IMR-90 (cell line): ENCODE results near the gene SNTG2. TPM values are rescaled to one million over a fixed set of nuclear protein-coding genes. Genes with fewer than 3 reads are reported as not detected.

Source experiments
- ATAC-seq: fragments of 200-7000 bp; cut with Tn5 transposase; 2 replicates; pipeline ENCODE4 v1.9.1; 2020; ENCODE audit warnings: low read depth, mild to moderate bottlenecking, moderate library complexity
- BruUV-seq: library from RNA; stranded (reverse); fragments of 400-500 nt; replicated peaks from 2 replicates; lab custom pipeline; 2021; lab: Mats Ljungman, UMichigan
- CTCF ChIA-PET: fragments of 300-600 bp; formaldehyde crosslinking; extraction: SDS; loops from one replicate; lab custom pipeline; 2021; ENCODE audit warnings: antibody characterized with exemption; lab: Yijun Ruan, JAX
- POLR2A ChIA-PET: fragments of 300-600 bp; sonication (Branson Sonifier 250); formaldehyde crosslinking; loops from one replicate; lab custom pipeline; 2022; ENCODE audit warnings: antibody characterized with exemption; ENCODE audit not compliant: unreplicated experiment; lab: Charles Lee
- DNase-seq: peaks from one replicate; pipeline ENCODE4 v3.0.0; 2013
- H2AFZ ChIP-seq: replicated peaks from 2 replicates; pipeline ENCODE3; 2013; ENCODE audit warnings: low read length, mild to moderate bottlenecking; ENCODE audit not compliant: poor library complexity
- H2AK5ac ChIP-seq: 2 replicates; pipeline ENCODE4 v1.6.1; 2013; ENCODE audit warnings: low read depth, low read length, inconsistent platforms
- H2AK9ac ChIP-seq: replicated peaks from 2 replicates; pipeline ENCODE3; 2013; ENCODE audit warnings: mild to moderate bottlenecking, low read depth, low read length, moderate library complexity; ENCODE audit not compliant: poor library complexity
- H2BK120ac ChIP-seq: 2 replicates; pipeline ENCODE4 v1.6.1; 2013; ENCODE audit warnings: low read depth, low read length, inconsistent platforms
- H2BK15ac ChIP-seq: 3 replicates; pipeline ENCODE4 v1.6.1; 2013; ENCODE audit warnings: low read depth, low read length, inconsistent platforms
- H2BK20ac ChIP-seq: 2 replicates; pipeline ENCODE4 v1.6.1; 2013; ENCODE audit warnings: low read depth, mild to moderate bottlenecking, inconsistent platforms, low read length, moderate library complexity
- H2BK5ac ChIP-seq: 2 replicates; pipeline ENCODE4 v1.6.1; 2013; ENCODE audit warnings: mild to moderate bottlenecking, low read depth, low read length, inconsistent platforms; ENCODE audit not compliant: poor library complexity, severe bottlenecking
- H3K14ac ChIP-seq: replicated peaks from 2 replicates; pipeline ENCODE4 v1.6.1; 2013; ENCODE audit warnings: low read depth, low read length, inconsistent platforms
- H3K18ac ChIP-seq: 2 replicates; pipeline ENCODE4 v1.6.1; 2013; ENCODE audit warnings: low read depth, low read length, control low read depth
- H3K23ac ChIP-seq: 2 replicates; pipeline ENCODE4 v1.6.1; 2013; ENCODE audit warnings: low read depth, low read length, inconsistent platforms
- H3K27ac ChIP-seq: 2 replicates; pipeline ENCODE4 v1.5.1; 2013; ENCODE audit warnings: mild to moderate bottlenecking, control low read depth, low read length; ENCODE audit not compliant: insufficient read depth
- H3K27me3 ChIP-seq: 2 replicates; pipeline ENCODE4 v1.6.1; 2013; ENCODE audit warnings: low read length; ENCODE audit not compliant: control insufficient read depth, insufficient read depth
- H3K36me3 ChIP-seq: 2 replicates; pipeline ENCODE4 v1.6.1; 2013; ENCODE audit warnings: low read length, mixed read lengths; ENCODE audit not compliant: control insufficient read depth, insufficient read depth
- H3K4ac ChIP-seq: 2 replicates; pipeline ENCODE4 v1.6.1; 2013; ENCODE audit warnings: low read depth, low read length, inconsistent platforms
- H3K4me1 ChIP-seq: 2 replicates; pipeline ENCODE4 v1.6.1; 2013; ENCODE audit warnings: low read length, mixed read lengths; ENCODE audit not compliant: control insufficient read depth, insufficient read depth
- H3K4me2 ChIP-seq: 2 replicates; pipeline ENCODE4 v1.6.1; 2013; ENCODE audit warnings: low read depth, mild to moderate bottlenecking, control low read depth, low read length, moderate library complexity
- H3K4me3 ChIP-seq: 2 replicates; pipeline ENCODE4 v1.5.1; 2013; ENCODE audit warnings: low read depth, mild to moderate bottlenecking, control low read depth, low read length, moderate library complexity; ENCODE audit not compliant: insufficient read depth
- H3K56ac ChIP-seq: 2 replicates; pipeline ENCODE4 v1.6.1; 2013; ENCODE audit warnings: low read length, inconsistent platforms; ENCODE audit not compliant: insufficient read depth; ENCODE audit errors: extremely low read depth
- H3K79me1 ChIP-seq, 2 experiments: 2 replicates each; pipeline ENCODE4 v1.6.1; 2013; ENCODE audit warnings: low read length in 2 of 2, inconsistent platforms in 1 of 2, low read depth in 1 of 2
- H3K9ac ChIP-seq: 2 replicates; pipeline ENCODE4 v1.6.1; 2013; ENCODE audit warnings: low read depth, low read length, control low read depth
- H3K9me1 ChIP-seq: 2 replicates; pipeline ENCODE4 v1.6.1; 2013; ENCODE audit warnings: low read length, inconsistent platforms; ENCODE audit not compliant: insufficient read depth
- H3K9me3 ChIP-seq: 2 replicates; pipeline ENCODE4 v1.6.1; 2013; ENCODE audit warnings: low read length; ENCODE audit not compliant: control insufficient read depth, insufficient read depth
- H4K20me1 ChIP-seq: 2 replicates; pipeline ENCODE4 v1.6.1; 2013; ENCODE audit warnings: low read length, inconsistent platforms; ENCODE audit not compliant: insufficient read depth
- H4K5ac ChIP-seq: 2 replicates; pipeline ENCODE4 v1.6.1; 2013; ENCODE audit warnings: mild to moderate bottlenecking, low read depth, low read length, control low read depth
- H4K8ac ChIP-seq, 2 experiments: 2 replicates each; pipeline ENCODE4 v1.6.1; 2013; ENCODE audit warnings: low read depth in 2 of 2, low read length in 2 of 2, control low read depth in 1 of 2, inconsistent platforms in 1 of 2
- H4K91ac ChIP-seq: 2 replicates; pipeline ENCODE4 v1.6.1; 2013; ENCODE audit warnings: low read depth, low read length, inconsistent platforms; ENCODE audit not compliant: insufficient read depth
- BHLHE40 ChIP-seq: fragments of 150-350 bp; IDR thresholded peaks from 2 replicates; pipeline ENCODE4 v1.6.1; 2016; ENCODE audit warnings: mild to moderate bottlenecking, low read depth, low read length
- CEBPB ChIP-seq: IDR thresholded peaks from 2 replicates; pipeline ENCODE4 v1.6.1; 2012; ENCODE audit warnings: low read depth, low read length, improper control_type of control experiment
- CHD1 ChIP-seq: IDR thresholded peaks from 2 replicates; pipeline ENCODE4 v1.6.1; 2012; ENCODE audit warnings: low read depth, low read length, improper control_type of control experiment
- ELK1 ChIP-seq: fragments of 150-350 bp; IDR thresholded peaks from 2 replicates; pipeline ENCODE4 v1.6.1; 2016; ENCODE audit warnings: low read depth, mild to moderate bottlenecking, low read length, moderate library complexity, borderline replicate concordance
- FOS ChIP-seq: fragments of 150-350 bp; IDR thresholded peaks from 2 replicates; pipeline ENCODE4 v1.6.1; 2016; ENCODE audit warnings: low read depth, low read length
- RFX5 ChIP-seq: IDR thresholded peaks from 2 replicates; pipeline ENCODE4 v1.8.0; 2012; ENCODE audit warnings: low read depth, mild to moderate bottlenecking, low read length, moderate library complexity
- WGBS, 2 experiments: methylation state at CpG; one replicate each; pipeline versions ENCODE4 v1.1.5 to v1.1.7; 2013; ENCODE audit warnings: missing lambda C conversion rate in 2 of 2; ENCODE audit not compliant: insufficient read length in 1 of 2; ENCODE audit errors: extremely low coverage in 2 of 2; 5-methylcytosine and 5-hydroxymethylcytosine counted together
- dilution Hi-C: fragments of 300-500 bp; cut with HindIII; formaldehyde crosslinking; loops from one replicate; pipeline ENCODE4 v1.14.3; 2018; ENCODE audit warnings: low sequenced_read_pairs; ENCODE audit not compliant: unreplicated experiment
- in situ Hi-C: fragments of 300-500 bp; cut with MboI; formaldehyde crosslinking; loops from 3 replicates; pipeline ENCODE4 v1.14.3; 2019; ENCODE audit warnings: low sequenced_read_pairs, inconsistent platforms, mixed read lengths
- intact Hi-C: fragments of 100-400 bp; cut with micrococcal nuclease; formaldehyde crosslinking; loops from 2 replicates; pipeline ENCODE4 v1.10.0; 2022
- polyA plus RNA-seq, 3 experiments: library from polyadenylated mRNA; depleted of rRNA; stranded (reverse); fragments of >200 nt; gene quantifications; 2 replicates each; pipeline ENCODE4 v1.2.3, GENCODE V29; 2012; ENCODE audit warnings: low replicate concordance in 1 of 3
- total RNA-seq: library from RNA; depleted of rRNA; stranded (reverse); fragments of >200 nt; gene quantifications from 2 replicates; pipeline ENCODE4 v1.2.3, GENCODE V29; 2012
- TF ChIP-seq, protein P1 (sequence below): fragments of 150-350 bp; IDR thresholded peaks from 2 replicates; pipeline ENCODE4 v1.6.1; 2017; ENCODE audit warnings: mild to moderate bottlenecking, antibody characterized with exemption, low read length, low read depth

The SNTG2 gene
- total and polyA plus RNA-seq, 2 of the 4 experiments (the other 2 are of a cell fraction), result under 0.01 to 0.17 TPM

DNA sequence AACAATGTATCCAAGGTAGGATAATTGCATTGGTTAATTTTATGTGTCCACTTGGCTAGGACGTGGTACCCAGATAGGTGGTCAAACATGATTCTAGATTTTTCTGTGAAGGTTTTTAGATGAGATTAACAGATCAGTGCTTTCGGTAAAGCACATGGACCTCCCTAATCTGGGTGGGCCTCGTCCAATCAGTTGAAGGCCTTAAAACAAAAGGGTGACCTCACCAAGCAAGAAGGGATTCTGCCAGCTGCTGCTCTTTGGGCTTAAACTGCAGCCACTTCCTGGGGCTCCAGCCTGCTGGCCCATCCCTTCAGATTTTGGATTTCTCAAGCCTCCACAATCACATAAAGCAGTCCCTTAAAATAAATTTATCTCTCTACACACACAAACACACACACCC lies 236.5 kb downstream of the SNTG2 start:
- H2AFZ ChIP-seq, result no peak overlapping the region
- no peak overlapping the region for H2AK9ac ChIP-seq
- H3K4ac ChIP-seq, result no peak overlapping the region
- intact Hi-C loops, result loop anchor here (5.0 kb wide), 1 partner anchor 810 kb away; no protein-coding TSS in a partner anchor
- no peak for TF ChIP-seq FOS
- no peak for TF ChIP-seq RFX5
- TF ChIP-seq, protein P1, sequence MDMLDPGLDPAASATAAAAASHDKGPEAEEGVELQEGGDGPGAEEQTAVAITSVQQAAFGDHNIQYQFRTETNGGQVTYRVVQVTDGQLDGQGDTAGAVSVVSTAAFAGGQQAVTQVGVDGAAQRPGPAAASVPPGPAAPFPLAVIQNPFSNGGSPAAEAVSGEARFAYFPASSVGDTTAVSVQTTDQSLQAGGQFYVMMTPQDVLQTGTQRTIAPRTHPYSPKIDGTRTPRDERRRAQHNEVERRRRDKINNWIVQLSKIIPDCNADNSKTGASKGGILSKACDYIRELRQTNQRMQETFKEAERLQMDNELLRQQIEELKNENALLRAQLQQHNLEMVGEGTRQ, result no peak
- TF ChIP-seq ELK1, result no peak
- TF ChIP-seq CEBPB, result no peak
- no peak for TF ChIP-seq CHD1
- no peak for TF ChIP-seq BHLHE40
- H4K20me1 ChIP-seq, result no peaks in the 10 kb centered on the region
- H3K9ac ChIP-seq, result no peak overlapping the region
- no peak overlapping the region for H3K56ac ChIP-seq
- no peak overlapping the region for H2BK15ac ChIP-seq
- no peak overlapping the region for H2BK120ac ChIP-seq
- no TSS peak for BruUV-seq
- H2BK5ac ChIP-seq, result no peak overlapping the region
- WGBS, 2 experiments, result 67% methylated on average over 1 of the region's 3 CpGs; no CpG with 5 or more reads in 1 of the 2 experiments
- H3K4me1 ChIP-seq, result no peaks in the 10 kb centered on the region
- H3K9me1 ChIP-seq, result no peaks in the 10 kb centered on the region
- no peak for ATAC-seq
- no peaks in the 10 kb centered on the region for H3K79me1 ChIP-seq
- no peak overlapping the region for H3K4me2 ChIP-seq
- CTCF ChIA-PET, result no interaction called here
- H4K8ac ChIP-seq, result no peak overlapping the region
- H3K4me3 ChIP-seq, result no peak overlapping the region
- dilution Hi-C loops, result no loop called here
- no peak overlapping the region for H4K91ac ChIP-seq
- H3K18ac ChIP-seq, result no peak overlapping the region
- no peaks in the 10 kb centered on the region for H3K27me3 ChIP-seq
- no peak overlapping the region for H2AK5ac ChIP-seq
- H3K36me3 ChIP-seq, result no peaks in the 10 kb centered on the region
- H2BK20ac ChIP-seq, result no peak overlapping the region
- H3K14ac ChIP-seq, result no peak overlapping the region
- H3K27ac ChIP-seq, result no peak overlapping the region
- no peak overlapping the region for H4K5ac ChIP-seq
- POLR2A ChIA-PET, result no interaction called here
- H3K9me3 ChIP-seq, result peaks cover 8% of the 10 kb centered on the region
- H3K23ac ChIP-seq, result no peak overlapping the region
- in situ Hi-C loops, result no loop called here
- no peak for DNase-seq
